K562 (cell line): ENCODE results near the gene COMMD4. TPM values are rescaled to one million over a fixed set of nuclear protein-coding genes. Genes with fewer than 3 reads are reported as not detected.
A peak's percentile ranks its signal among the peaks of the same experiment; 100 is the strongest.

Source experiments
- CBX5 ChIP-seq: IDR thresholded peaks from 2 replicates; pipeline ENCODE4 v1.6.1; 2014; ENCODE audit warnings: low read depth, borderline replicate concordance
- FOS ChIP-seq: IDR thresholded peaks from 3 replicates; pipeline ENCODE4 v1.6.1; 2011; ENCODE audit not compliant: insufficient read length; ENCODE audit errors: extremely low read depth
- MTA2 ChIP-seq: fragments of 450-650 bp; IDR thresholded peaks from 2 replicates; pipeline ENCODE4 v1.6.1; 2016; ENCODE audit warnings: low read depth
- NFIC ChIP-seq: fragments of 450-650 bp; IDR thresholded peaks from 2 replicates; pipeline ENCODE4 v1.6.1; 2017; ENCODE audit warnings: mild to moderate bottlenecking, inconsistent platforms
- PCBP2 ChIP-seq: fragments of 200-400 bp; formaldehyde crosslinking; IDR thresholded peaks from 2 replicates; pipeline ENCODE4 v1.6.1; 2018; ENCODE audit warnings: low read length, low read depth, mild to moderate bottlenecking, moderate library complexity; ENCODE audit not compliant: poor library complexity, severe bottlenecking
- POLR2H ChIP-seq: IDR thresholded peaks from 2 replicates; pipeline ENCODE4 v1.6.1; 2016; ENCODE audit warnings: missing genetic modification characterization, low read depth, mild to moderate bottlenecking, control low read depth, missing compliant biosample characterization, moderate library complexity
- SETDB1 ChIP-seq: IDR thresholded peaks from one replicate; pipeline ENCODE4 v1.6.1; 2012; ENCODE audit warnings: low read length, control low read depth, inconsistent platforms
- U2AF1 ChIP-seq: fragments of 200-400 bp; formaldehyde crosslinking; optimal IDR thresholded peaks from 2 replicates; pipeline ENCODE3; 2017; ENCODE audit warnings: mild to moderate bottlenecking, low read depth, low read length, moderate library complexity
- XRCC4 ChIP-seq: IDR thresholded peaks from one replicate; pipeline ENCODE4 v1.6.1; 2011; ENCODE audit not compliant: insufficient read depth, insufficient read length; ENCODE audit errors: extremely low read depth
- ZBTB7A ChIP-seq: IDR thresholded peaks from 2 replicates; pipeline ENCODE4 v1.6.1; 2011; ENCODE audit warnings: low read depth, mild to moderate bottlenecking, low read length, moderate library complexity, borderline replicate concordance; ENCODE audit not compliant: control insufficient read depth
- ZNF3 ChIP-seq: fragments of 250-450 bp; sonication (Bioruptor Pico); IDR thresholded peaks from 2 replicates; pipeline ENCODE4 v1.5.0; 2021; ENCODE audit warnings: mild to moderate bottlenecking, moderate library complexity
- ZNF436 ChIP-seq: fragments of 250-450, 450-650 bp; sonication (Bioruptor Pico); formaldehyde crosslinking; IDR thresholded peaks from 2 replicates; pipeline ENCODE4 v1.7.0; 2020; ENCODE audit warnings: mild to moderate bottlenecking
- ZNF445 ChIP-seq: fragments of 250-450 bp; sonication (Bioruptor Pico); IDR thresholded peaks from 2 replicates; pipeline ENCODE4 v1.4.0; 2020; ENCODE audit warnings: low read depth, mild to moderate bottlenecking, moderate library complexity
- ZNF778 ChIP-seq: fragments of 450-650 bp; formaldehyde crosslinking; IDR thresholded peaks from 2 replicates; pipeline ENCODE4 v1.4.0; 2020; ENCODE audit warnings: mild to moderate bottlenecking, moderate library complexity
- ZNF780A ChIP-seq: fragments of 250-450 bp; sonication (Bioruptor Pico); IDR thresholded peaks from 2 replicates; pipeline ENCODE4 v1.5.0; 2021; ENCODE audit warnings: mild to moderate bottlenecking
- polyA plus RNA-seq, 8 experiments: library from polyadenylated mRNA; depleted of rRNA in 4 of 8; stranded (reverse) in 5 of 8; unstranded in 3 of 8; fragments of >200 nt; fragmentation: Nextera tagmentation in 2 of 8; fragmentation: Illumina TruSeq in 1 of 8; extraction: Ambion mirVana in 2 of 8; extraction: Trizol in 1 of 8; gene quantifications; 2 replicates each; pipeline versions ENCODE4 v1.2.1 to v1.2.3, GENCODE V29; 2011 to 2014; ENCODE audit warnings: inconsistent platforms in 1 of 8, missing spikeins in 1 of 8
- total RNA-seq, 7 experiments: library from RNA; depleted of rRNA in 6 of 7; stranded (reverse); fragments of >200 nt in 6 of 7; fragmentation: Illumina TruSeq in 2 of 7; extraction: Trizol in 2 of 7; gene quantifications; 2 replicates each; pipeline versions ENCODE4 v1.2.1 to v1.2.3, GENCODE V29; 2011 to 2021; ENCODE audit warnings: low replicate concordance in 1 of 7
- TF ChIP-seq, protein P1 (sequence below): sonication (generic); formaldehyde crosslinking; IDR thresholded peaks from 2 replicates; pipeline ENCODE4 v1.8.1; 2023; ENCODE audit warnings: mild to moderate bottlenecking, missing genetic modification reagents
- TF ChIP-seq, protein P2 (sequence below): fragments of 450-650 bp; formaldehyde crosslinking; conservative IDR thresholded peaks from 2 replicates; pipeline ENCODE4 v1.4.0; 2022; ENCODE audit warnings: mild to moderate bottlenecking, missing genetic modification characterization
- TF ChIP-seq, protein P3 (sequence below): sonication (generic); formaldehyde crosslinking; IDR thresholded peaks from 2 replicates; pipeline ENCODE4 v1.8.0; 2022; ENCODE audit warnings: mild to moderate bottlenecking, missing genetic modification reagents

Gene COMMD4
- total and polyA plus RNA-seq, 9 of the 15 experiments (the other 6 are each of a cell fraction or from before 2014, with no cell fraction given): 20.4 to 140 (median 63.9) TPM

DNA sequence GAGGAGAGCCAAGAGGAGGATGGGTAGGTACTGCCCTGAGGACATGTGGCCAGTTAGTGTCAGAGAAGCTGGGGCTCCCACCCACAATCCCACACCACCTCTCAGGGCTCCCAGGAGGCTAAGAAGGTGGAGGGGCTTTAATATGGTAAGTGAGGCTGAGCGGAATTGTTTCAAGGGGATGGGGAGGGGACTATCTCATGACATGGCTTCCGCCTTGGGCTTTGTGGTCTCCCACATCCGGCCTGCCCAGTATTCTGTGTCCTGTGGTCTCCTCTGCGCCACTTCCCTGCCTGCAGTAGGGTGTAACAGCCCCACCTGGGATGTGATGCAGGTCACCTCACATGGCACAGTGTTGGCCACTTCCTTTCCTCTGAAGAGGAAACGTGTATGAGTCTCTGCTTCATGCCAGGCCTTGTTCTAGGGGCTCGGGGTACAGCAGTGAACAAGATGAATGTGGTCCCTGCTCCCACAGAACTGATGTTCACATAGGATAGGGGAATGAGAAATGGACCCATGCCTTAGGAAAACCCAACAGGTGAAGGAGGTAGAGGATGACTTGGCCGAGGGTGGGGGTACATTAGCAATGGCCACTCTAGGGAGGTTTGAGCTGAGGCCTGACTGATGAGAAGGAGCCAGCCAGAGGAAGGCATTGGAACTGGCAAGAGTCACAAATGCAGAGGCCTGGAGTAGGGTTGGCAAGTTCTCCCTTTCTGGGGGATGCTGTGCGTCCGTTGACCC lies 14.2 kb downstream of the COMMD4 start (continued):
- TF ChIP-seq, protein P1, sequence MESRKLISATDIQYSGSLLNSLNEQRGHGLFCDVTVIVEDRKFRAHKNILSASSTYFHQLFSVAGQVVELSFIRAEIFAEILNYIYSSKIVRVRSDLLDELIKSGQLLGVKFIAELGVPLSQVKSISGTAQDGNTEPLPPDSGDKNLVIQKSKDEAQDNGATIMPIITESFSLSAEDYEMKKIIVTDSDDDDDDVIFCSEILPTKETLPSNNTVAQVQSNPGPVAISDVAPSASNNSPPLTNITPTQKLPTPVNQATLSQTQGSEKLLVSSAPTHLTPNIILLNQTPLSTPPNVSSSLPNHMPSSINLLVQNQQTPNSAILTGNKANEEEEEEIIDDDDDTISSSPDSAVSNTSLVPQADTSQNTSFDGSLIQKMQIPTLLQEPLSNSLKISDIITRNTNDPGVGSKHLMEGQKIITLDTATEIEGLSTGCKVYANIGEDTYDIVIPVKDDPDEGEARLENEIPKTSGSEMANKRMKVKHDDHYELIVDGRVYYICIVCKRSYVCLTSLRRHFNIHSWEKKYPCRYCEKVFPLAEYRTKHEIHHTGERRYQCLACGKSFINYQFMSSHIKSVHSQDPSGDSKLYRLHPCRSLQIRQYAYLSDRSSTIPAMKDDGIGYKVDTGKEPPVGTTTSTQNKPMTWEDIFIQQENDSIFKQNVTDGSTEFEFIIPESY: no peak
- no peak for TF ChIP-seq CBX5
- TF ChIP-seq ZNF436 (CRISPR knock-in tag): no peak
- no peak for TF ChIP-seq MTA2
- no peak for TF ChIP-seq ZNF3 (CRISPR knock-in tag)
- 0 out of 2 replicates have a peak, but pooled peaks have one; percentile 26 for TF ChIP-seq ZBTB7A
- no peak for TF ChIP-seq ZNF780A (CRISPR knock-in tag)
- TF ChIP-seq NFIC: no peak
- TF ChIP-seq XRCC4: no peak
- TF ChIP-seq U2AF1: no peak
- TF ChIP-seq ZNF778 (CRISPR knock-in tag): no peak
- TF ChIP-seq FOS: no peak
- TF ChIP-seq SETDB1: no peak
- TF ChIP-seq ZNF445 (CRISPR knock-in tag): no peak
- TF ChIP-seq, protein P2, sequence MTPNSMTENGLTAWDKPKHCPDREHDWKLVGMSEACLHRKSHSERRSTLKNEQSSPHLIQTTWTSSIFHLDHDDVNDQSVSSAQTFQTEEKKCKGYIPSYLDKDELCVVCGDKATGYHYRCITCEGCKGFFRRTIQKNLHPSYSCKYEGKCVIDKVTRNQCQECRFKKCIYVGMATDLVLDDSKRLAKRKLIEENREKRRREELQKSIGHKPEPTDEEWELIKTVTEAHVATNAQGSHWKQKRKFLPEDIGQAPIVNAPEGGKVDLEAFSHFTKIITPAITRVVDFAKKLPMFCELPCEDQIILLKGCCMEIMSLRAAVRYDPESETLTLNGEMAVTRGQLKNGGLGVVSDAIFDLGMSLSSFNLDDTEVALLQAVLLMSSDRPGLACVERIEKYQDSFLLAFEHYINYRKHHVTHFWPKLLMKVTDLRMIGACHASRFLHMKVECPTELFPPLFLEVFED (CRISPR knock-in tag): no peak
- TF ChIP-seq, protein P3, sequence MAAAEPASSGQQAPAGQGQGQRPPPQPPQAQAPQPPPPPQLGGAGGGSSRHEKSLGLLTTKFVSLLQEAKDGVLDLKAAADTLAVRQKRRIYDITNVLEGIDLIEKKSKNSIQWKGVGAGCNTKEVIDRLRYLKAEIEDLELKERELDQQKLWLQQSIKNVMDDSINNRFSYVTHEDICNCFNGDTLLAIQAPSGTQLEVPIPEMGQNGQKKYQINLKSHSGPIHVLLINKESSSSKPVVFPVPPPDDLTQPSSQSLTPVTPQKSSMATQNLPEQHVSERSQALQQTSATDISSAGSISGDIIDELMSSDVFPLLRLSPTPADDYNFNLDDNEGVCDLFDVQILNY (CRISPR knock-in tag): no peak
- no peak for TF ChIP-seq PCBP2
- TF ChIP-seq POLR2H (tag): no peak
